Stimulated activated CD4-positive, alpha-beta T cell treated with anti-CD3 and anti-CD28 coated beads, Interleukin-4, amount 100 ng/mL, for 4 hours (primary cell): ENCODE results near the gene SCLT1.

ENCODE experiments used
- DNase-seq, 2 experiments: peaks; one replicate each; pipeline ENCODE4 v3.0.0-alpha.2; 2020

Gene SCLT1

DNA sequence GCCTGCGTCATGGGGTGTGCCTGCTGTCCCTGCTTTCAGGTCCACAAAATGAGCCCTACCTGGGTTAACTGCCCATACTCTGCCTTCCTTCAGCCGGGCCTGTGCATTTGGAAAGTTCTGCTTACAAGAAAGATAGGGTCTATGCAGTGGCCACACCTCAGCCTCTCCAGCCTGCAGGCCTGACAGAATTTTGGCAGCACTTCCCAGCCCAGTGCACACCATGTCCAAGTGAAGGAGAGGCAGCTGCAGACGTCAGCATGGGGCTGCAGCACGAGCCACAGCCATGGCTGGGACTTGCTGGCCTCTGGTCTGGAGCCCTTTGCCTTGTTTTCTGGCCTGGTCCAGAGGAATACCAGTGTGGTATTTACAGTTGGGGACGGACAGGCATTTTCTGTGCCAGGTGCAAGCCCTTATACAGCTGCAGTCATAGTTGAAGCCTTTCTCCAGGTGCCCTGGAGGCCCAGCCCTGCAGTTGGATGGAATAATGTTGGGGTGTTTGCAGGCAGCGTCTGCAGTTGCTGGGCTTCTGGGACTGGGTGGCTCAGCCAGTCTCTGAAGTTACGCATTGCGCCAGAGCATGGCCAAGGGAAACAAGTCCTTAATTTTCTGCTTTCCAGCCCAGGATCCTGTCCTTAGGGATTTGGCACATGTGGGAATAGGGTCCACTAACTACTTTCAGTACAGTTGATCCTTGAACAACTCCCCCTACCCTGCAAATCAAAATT lies 257.7 kb downstream of the SCLT1 start:
- no peak for DNase-seq
